Measurements from ENCODE around the gene CAV2.

CAV2 gene

GRCh38 chr7:116539879-116540278 lies 40.3 kb downstream of the CAV2 start:
- Histone ChIP-seq H3K36me3 (ENCODE audit: insufficient read depth, low read length) (no peaks in the 10 kb centered on the region), H3K4me3 (ENCODE audit: low read depth, low read length, poor library complexity, severe bottlenecking) (no peak overlapping the region), H3K9ac (ENCODE audit: low read length) (no peak overlapping the region), H3K79me2 (ENCODE audit: insufficient read depth, low read length) (no peaks in the 10 kb centered on the region), H3K4me1 (ENCODE audit: insufficient read depth, low read length, severe bottlenecking) (no peaks in the 10 kb centered on the region), H3K9me2 (ENCODE audit: low read depth, low read length) (no peaks in the 10 kb centered on the region), H3K9me3 (ENCODE audit: low read length) (no peaks in the 10 kb centered on the region), H3F3A (ENCODE audit: insufficient read depth, low read length) (no peaks in the 10 kb centered on the region), H2AFZ (ENCODE audit: low read length) (no peak overlapping the region), H3K4me2 (ENCODE audit: low read length) (no peak overlapping the region), H3K27me3 (ENCODE audit: insufficient read depth, low read length) (no peaks in the 10 kb centered on the region), H4K20me1 (ENCODE audit: insufficient read depth, low read length) (no peaks in the 10 kb centered on the region), H3K27ac (ENCODE audit: low read depth, low read length, poor library complexity, severe bottlenecking) (no peak overlapping the region)
- TF ChIP-seq CTCF (IDR thresholded peaks at IDR 0.05; ENCODE audit: low read length): no peak
- no peak for TF ChIP-seq EZH2 (IDR thresholded peaks at IDR 0.05; ENCODE audit: borderline replicate concordance, low read length)

DNA sequence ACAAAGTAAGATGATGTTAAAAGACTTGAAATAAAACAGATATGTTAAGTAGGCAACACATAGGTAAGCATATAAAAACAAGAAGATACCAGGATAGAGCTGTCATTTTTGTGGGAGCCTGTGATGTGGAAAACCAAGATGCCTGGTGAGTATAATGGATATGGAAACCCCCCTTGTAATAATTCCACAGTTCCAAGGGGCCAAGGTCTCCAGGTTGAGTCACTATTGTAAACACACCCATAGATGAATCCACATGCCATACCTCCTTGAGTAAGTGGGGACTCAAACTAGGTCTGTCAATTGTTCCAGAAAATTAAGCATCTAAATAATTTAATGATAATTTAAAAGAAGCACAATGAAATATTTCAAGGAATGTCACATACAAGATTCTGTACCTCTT lies 41.2 kb downstream of the CAV2 start:
- Histone ChIP-seq H3K9ac (ENCODE audit: low read length) (no peak overlapping the region), H3K4me3 (ENCODE audit: low read depth, low read length, poor library complexity, severe bottlenecking) (no peak overlapping the region), H2AFZ (ENCODE audit: low read length) (no peak overlapping the region), H3K79me2 (ENCODE audit: insufficient read depth, low read length) (no peaks in the 10 kb centered on the region), H3K4me2 (ENCODE audit: low read length) (no peak overlapping the region), H3K4me1 (ENCODE audit: insufficient read depth, low read length, severe bottlenecking) (no peaks in the 10 kb centered on the region), H3K9me3 (ENCODE audit: low read length) (no peaks in the 10 kb centered on the region), H3K36me3 (ENCODE audit: insufficient read depth, low read length) (no peaks in the 10 kb centered on the region), H3K27me3 (ENCODE audit: insufficient read depth, low read length) (no peaks in the 10 kb centered on the region), H3K27ac (ENCODE audit: low read depth, low read length, poor library complexity, severe bottlenecking) (no peak overlapping the region), H3F3A (ENCODE audit: insufficient read depth, low read length) (no peaks in the 10 kb centered on the region), H4K20me1 (ENCODE audit: insufficient read depth, low read length) (no peaks in the 10 kb centered on the region), H3K9me2 (ENCODE audit: low read depth, low read length) (no peaks in the 10 kb centered on the region)
- TF ChIP-seq CTCF (IDR thresholded peaks at IDR 0.05; ENCODE audit: low read length): no peak
- TF ChIP-seq EZH2 (IDR thresholded peaks at IDR 0.05; ENCODE audit: borderline replicate concordance, low read length): no peak

DNA sequence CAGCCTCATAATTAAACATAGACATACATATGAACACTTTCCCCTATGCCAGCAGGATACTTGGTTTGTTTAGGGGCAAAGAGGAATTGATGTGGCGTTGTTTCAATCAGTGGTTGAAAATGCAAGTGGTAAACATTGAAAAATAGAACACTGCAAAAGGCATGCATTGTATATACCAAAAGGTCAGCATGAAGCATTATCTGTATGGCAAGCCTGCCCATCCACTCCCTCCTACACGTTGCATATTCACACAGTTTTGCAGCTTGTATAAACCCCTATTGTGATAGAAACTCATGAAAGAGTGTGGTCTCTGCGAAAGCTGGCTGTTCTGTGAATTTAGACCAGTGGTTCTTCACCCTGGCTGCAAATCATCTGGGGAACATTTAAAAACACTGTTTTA lies 42.4 kb downstream of the CAV2 start:
- Histone ChIP-seq H3K79me2 (ENCODE audit: insufficient read depth, low read length) (no peaks in the 10 kb centered on the region), H3K36me3 (ENCODE audit: insufficient read depth, low read length) (no peaks in the 10 kb centered on the region), H3K9me3 (ENCODE audit: low read length) (no peaks in the 10 kb centered on the region), H2AFZ (ENCODE audit: low read length) (no peak overlapping the region), H3K4me3 (ENCODE audit: low read depth, low read length, poor library complexity, severe bottlenecking) (no peak overlapping the region), H3K9me2 (ENCODE audit: low read depth, low read length) (no peaks in the 10 kb centered on the region), H3F3A (ENCODE audit: insufficient read depth, low read length) (no peaks in the 10 kb centered on the region), H3K9ac (ENCODE audit: low read length) (no peak overlapping the region), H3K27me3 (ENCODE audit: insufficient read depth, low read length) (no peaks in the 10 kb centered on the region), H3K4me2 (ENCODE audit: low read length) (no peak overlapping the region), H3K27ac (ENCODE audit: low read depth, low read length, poor library complexity, severe bottlenecking) (no peak overlapping the region), H3K4me1 (ENCODE audit: insufficient read depth, low read length, severe bottlenecking) (no peaks in the 10 kb centered on the region), H4K20me1 (ENCODE audit: insufficient read depth, low read length) (no peaks in the 10 kb centered on the region)
- no peak for TF ChIP-seq CTCF (IDR thresholded peaks at IDR 0.05; ENCODE audit: low read length)
